ENCODE results near the gene SPINK4.

The SPINK4 gene

GRCh38 chr9:33239921-33240320 is at the start of gene SPINK4:
Gene SPINK4 (plus strand): TSS chr9:33240167. CDS start chr9:33240209, 42 bp downstream.
- no peak for DNase-seq (ENCODE audit: extremely low read depth in 1 of 2, low read depth in 1 of 2)

GRCh38 chr9:33192493-33193255 is 47.3 kb upstream of the SPINK4 start:
- DNase-seq (ENCODE audit: extremely low read depth in 1 of 2, low read depth in 1 of 2): no peak

- no peak for DNase-seq (ENCODE audit: extremely low read depth in 1 of 2, low read depth in 1 of 2)
Observed at GRCh38 chr9:33193818-33194217, 46.1 kb upstream of the SPINK4 start.

- no peak for DNase-seq (ENCODE audit: extremely low read depth in 1 of 2, low read depth in 1 of 2)
Observed at GRCh38 chr9:33196736-33197135, 43.2 kb upstream of the SPINK4 start.

- DNase-seq (ENCODE audit: extremely low read depth in 1 of 2, low read depth in 1 of 2): no peak
Observed at GRCh38 chr9:33197279-33198152, 42.5 kb upstream of the SPINK4 start.

GRCh38 chr9:33198165-33198564 is 41.8 kb upstream of the SPINK4 start:
- DNase-seq (ENCODE audit: extremely low read depth in 1 of 2, low read depth in 1 of 2): no peak

GRCh38 chr9:33202018-33202417 is 37.9 kb upstream of the SPINK4 start:
- no peak for DNase-seq (ENCODE audit: extremely low read depth in 1 of 2, low read depth in 1 of 2)

- DNase-seq (ENCODE audit: extremely low read depth in 1 of 2, low read depth in 1 of 2): peak in 1 of 2 donors; percentile 25
Observed at GRCh38 chr9:33202552-33203201, 37.3 kb upstream of the SPINK4 start.

- no peak for DNase-seq (ENCODE audit: extremely low read depth in 1 of 2, low read depth in 1 of 2)
Observed at GRCh38 chr9:33209394-33209793, 30.6 kb upstream of the SPINK4 start.

- DNase-seq (ENCODE audit: extremely low read depth in 1 of 2, low read depth in 1 of 2): no peak
Observed at GRCh38 chr9:33210006-33210715, 29.8 kb upstream of the SPINK4 start.

- DNase-seq (ENCODE audit: extremely low read depth in 1 of 2, low read depth in 1 of 2): no peak
Observed at GRCh38 chr9:33211695-33212393, 28.1 kb upstream of the SPINK4 start.

GRCh38 chr9:33220681-33221567 is 19.0 kb upstream of the SPINK4 start:
- no peak for DNase-seq (ENCODE audit: extremely low read depth in 1 of 2, low read depth in 1 of 2)

GRCh38 chr9:33221568-33221884 is 18.4 kb upstream of the SPINK4 start:
- no peak for DNase-seq (ENCODE audit: extremely low read depth in 1 of 2, low read depth in 1 of 2)

- DNase-seq (ENCODE audit: extremely low read depth in 1 of 2, low read depth in 1 of 2): no peak
Observed at GRCh38 chr9:33222031-33222430, 17.9 kb upstream of the SPINK4 start.

GRCh38 chr9:33223696-33224095 is 16.3 kb upstream of the SPINK4 start:
- no peak for DNase-seq (ENCODE audit: extremely low read depth in 1 of 2, low read depth in 1 of 2)

- peak in 1 of 2 donors; percentile 34 for DNase-seq (ENCODE audit: extremely low read depth in 1 of 2, low read depth in 1 of 2)
Observed at GRCh38 chr9:33225319-33226147, 14.4 kb upstream of the SPINK4 start.

- DNase-seq (ENCODE audit: extremely low read depth in 1 of 2, low read depth in 1 of 2): no peak
Observed at GRCh38 chr9:33227008-33227398, 13.0 kb upstream of the SPINK4 start.

- no peak for DNase-seq (ENCODE audit: extremely low read depth in 1 of 2, low read depth in 1 of 2)
Observed at GRCh38 chr9:33227741-33228140, 12.2 kb upstream of the SPINK4 start.

- DNase-seq (ENCODE audit: extremely low read depth in 1 of 2, low read depth in 1 of 2): no peak
Observed at GRCh38 chr9:33228606-33229005, 11.4 kb upstream of the SPINK4 start.
